ENCODE results near the gene WFDC5. TPM values are rescaled to one million over a fixed set of nuclear protein-coding genes. Genes with fewer than 3 reads are reported as not detected.

WFDC5 gene
- total RNA-seq, 1 experiment from 2014 or later: not detected

DNA sequence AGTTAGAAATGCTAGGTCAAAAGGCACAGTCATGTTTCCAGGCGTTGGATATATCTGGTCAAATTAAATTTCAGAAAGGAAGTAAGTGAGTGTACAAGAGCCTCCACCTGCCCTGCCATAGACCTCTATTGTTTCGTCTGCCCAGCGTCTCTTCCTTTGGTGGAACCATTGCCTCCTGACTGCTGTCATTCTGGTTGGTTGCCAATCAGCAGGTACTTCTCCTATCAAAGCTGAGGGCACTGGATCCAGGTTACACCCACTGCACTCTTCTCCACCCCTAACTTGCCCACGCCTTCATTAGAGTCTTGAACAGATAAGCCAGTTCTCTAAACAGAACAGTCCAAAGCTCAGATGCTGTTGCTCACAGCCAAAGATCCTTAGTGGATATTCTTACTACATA lies 2.6 kb upstream of the WFDC5 start (continued):
- no peak for TF ChIP-seq ERG (CRISPR knock-in tag; IDR thresholded peaks at IDR 0.05)

GRCh38 chr20:45115829-45116228 lies 855 bp upstream of the WFDC5 start:
- Mint-ChIP-seq H3K36me3 (no peaks in the 10 kb centered on the region), H3K4me1 (peaks cover 8% of the 10 kb centered on the region; the same call in 1 of the 2 replicates), H3K9me3 (no peaks in the 10 kb centered on the region), H3K27ac (no peak overlapping the region), H3K4me3 (no peak overlapping the region), H3K27me3 (ENCODE audit: low read depth) (peaks cover 9% of the 10 kb centered on the region; the same call in 1 of the 2 replicates)
- TF ChIP-seq RELA (CRISPR knock-in tag; IDR thresholded peaks at IDR 0.05; ENCODE audit: borderline replicate concordance): no peak
- TF ChIP-seq, protein P1, sequence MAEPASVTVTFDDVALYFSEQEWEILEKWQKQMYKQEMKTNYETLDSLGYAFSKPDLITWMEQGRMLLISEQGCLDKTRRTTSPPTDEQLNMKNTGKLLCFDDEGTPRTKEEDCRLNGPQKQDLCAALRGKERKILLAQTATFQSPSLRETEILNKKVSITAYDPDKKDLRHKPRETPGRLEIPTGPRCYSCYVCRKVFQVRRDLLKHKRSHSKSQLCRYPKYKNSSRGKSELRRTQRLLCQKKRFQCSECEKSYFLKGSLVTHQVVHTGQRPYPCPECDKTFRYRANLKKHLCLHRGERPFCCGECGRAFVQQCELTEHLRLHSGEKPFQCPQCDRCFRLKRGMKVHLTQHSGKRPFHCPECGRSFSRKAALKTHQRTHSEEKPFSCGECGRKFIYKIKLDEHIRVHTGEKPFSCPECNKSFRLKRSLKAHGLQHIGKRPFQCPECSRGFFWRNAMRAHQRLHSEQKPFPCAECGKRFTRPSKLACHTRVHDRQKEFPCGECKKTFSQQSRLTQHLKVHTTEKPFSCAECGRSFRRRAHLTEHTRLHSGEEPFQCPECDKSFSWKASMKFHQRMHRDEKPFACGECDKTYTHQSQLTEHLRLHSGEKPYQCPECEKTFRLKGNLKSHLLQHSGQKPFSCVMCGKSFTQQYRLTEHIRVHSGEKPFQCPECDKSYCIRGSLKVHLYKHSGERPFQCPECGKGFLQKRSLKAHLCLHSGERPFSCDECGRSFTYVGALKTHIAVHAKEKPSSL (CRISPR knock-in tag; conservative IDR thresholded peaks at IDR 0.05): no peak
- no peak for TF ChIP-seq SMAD4 (CRISPR knock-in tag; IDR thresholded peaks at IDR 0.05)
- no peak for TF ChIP-seq FOXJ3 (CRISPR knock-in tag; IDR thresholded peaks at IDR 0.05; ENCODE audit: borderline replicate concordance)
- no peak for TF ChIP-seq SP1 (CRISPR knock-in tag; conservative IDR thresholded peaks at IDR 0.05)
- DNase-seq (ENCODE audit: low spot score) (no peak), ATAC-seq (no peak)
- ChIA-PET POLR2A (no interaction called here), CTCF (interaction anchor here (0.6 to 7.9 kb wide), 7 partner anchors 18 to 231 kb away, joined by 3 to 165 read pairs (median 7); partner anchors contain the start of gene KCNS1)

DNA sequence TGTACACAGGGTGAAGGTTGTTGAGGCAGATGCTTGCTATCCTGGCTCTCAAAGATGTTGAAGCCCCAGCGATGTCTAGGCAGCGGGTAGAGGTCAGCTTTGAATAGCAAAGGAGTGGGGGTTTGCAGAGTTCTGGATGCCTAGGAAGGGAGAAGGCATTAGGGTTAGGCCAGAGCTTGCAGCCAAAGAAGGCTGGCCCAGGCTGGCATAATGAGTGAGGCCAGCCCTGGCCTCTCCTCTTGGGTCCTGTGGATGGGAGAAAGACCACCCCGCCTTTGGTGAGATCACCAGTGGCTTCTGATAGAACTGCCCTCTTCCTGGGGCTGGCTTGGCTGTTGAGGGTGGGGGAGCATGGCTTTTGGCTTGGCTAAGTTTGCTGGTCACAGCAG lies 406 bp upstream of the WFDC5 start:
- CTCF ChIA-PET: interaction anchor here (0.6 to 7.9 kb wide), 10 partner anchors 18 to 230 kb away, joined by 3 to 165 read pairs (median 6); partner anchors contain the start of gene KCNS1
- POLR2A ChIA-PET: no interaction called here
- TF ChIP-seq SP1 (CRISPR knock-in tag; conservative IDR thresholded peaks at IDR 0.05): no peak
- TF ChIP-seq STAT6 (CRISPR knock-in tag; conservative IDR thresholded peaks at IDR 0.05; ENCODE audit: low read depth): no peak
- TF ChIP-seq ZBTB21 (CRISPR knock-in tag; IDR thresholded peaks at IDR 0.05; ENCODE audit: borderline replicate concordance): no peak
- TF ChIP-seq ZNF423 (CRISPR knock-in tag; IDR thresholded peaks at IDR 0.05): no peak
- TF ChIP-seq, protein P2, sequence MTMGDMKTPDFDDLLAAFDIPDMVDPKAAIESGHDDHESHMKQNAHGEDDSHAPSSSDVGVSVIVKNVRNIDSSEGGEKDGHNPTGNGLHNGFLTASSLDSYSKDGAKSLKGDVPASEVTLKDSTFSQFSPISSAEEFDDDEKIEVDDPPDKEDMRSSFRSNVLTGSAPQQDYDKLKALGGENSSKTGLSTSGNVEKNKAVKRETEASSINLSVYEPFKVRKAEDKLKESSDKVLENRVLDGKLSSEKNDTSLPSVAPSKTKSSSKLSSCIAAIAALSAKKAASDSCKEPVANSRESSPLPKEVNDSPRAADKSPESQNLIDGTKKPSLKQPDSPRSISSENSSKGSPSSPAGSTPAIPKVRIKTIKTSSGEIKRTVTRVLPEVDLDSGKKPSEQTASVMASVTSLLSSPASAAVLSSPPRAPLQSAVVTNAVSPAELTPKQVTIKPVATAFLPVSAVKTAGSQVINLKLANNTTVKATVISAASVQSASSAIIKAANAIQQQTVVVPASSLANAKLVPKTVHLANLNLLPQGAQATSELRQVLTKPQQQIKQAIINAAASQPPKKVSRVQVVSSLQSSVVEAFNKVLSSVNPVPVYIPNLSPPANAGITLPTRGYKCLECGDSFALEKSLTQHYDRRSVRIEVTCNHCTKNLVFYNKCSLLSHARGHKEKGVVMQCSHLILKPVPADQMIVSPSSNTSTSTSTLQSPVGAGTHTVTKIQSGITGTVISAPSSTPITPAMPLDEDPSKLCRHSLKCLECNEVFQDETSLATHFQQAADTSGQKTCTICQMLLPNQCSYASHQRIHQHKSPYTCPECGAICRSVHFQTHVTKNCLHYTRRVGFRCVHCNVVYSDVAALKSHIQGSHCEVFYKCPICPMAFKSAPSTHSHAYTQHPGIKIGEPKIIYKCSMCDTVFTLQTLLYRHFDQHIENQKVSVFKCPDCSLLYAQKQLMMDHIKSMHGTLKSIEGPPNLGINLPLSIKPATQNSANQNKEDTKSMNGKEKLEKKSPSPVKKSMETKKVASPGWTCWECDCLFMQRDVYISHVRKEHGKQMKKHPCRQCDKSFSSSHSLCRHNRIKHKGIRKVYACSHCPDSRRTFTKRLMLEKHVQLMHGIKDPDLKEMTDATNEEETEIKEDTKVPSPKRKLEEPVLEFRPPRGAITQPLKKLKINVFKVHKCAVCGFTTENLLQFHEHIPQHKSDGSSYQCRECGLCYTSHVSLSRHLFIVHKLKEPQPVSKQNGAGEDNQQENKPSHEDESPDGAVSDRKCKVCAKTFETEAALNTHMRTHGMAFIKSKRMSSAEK (CRISPR knock-in tag; IDR thresholded peaks at IDR 0.05; ENCODE audit: borderline replicate concordance): no peak
- TF ChIP-seq ARID4B (CRISPR knock-in tag; IDR thresholded peaks at IDR 0.05; ENCODE audit: borderline replicate concordance): no peak
- TF ChIP-seq RELA (CRISPR knock-in tag; IDR thresholded peaks at IDR 0.05; ENCODE audit: borderline replicate concordance): no peak
- TF ChIP-seq NR2C2 (CRISPR knock-in tag; IDR thresholded peaks at IDR 0.05): no peak
- TF ChIP-seq FOXP4 (CRISPR knock-in tag; IDR thresholded peaks at IDR 0.05): no peak
- no peak for TF ChIP-seq NFE2L1 (CRISPR knock-in tag; IDR thresholded peaks at IDR 0.05)
- TF ChIP-seq FOXP1 (CRISPR knock-in tag; IDR thresholded peaks at IDR 0.05; ENCODE audit: borderline replicate concordance): no peak

More for the DNA sequence above, 406 bp upstream of the WFDC5 start:
- H3K4me1 Mint-ChIP-seq: peaks cover 8% of the 10 kb centered on the region; the same call in 1 of the 2 replicates
- no peaks in the 10 kb centered on the region for H3K36me3 Mint-ChIP-seq
- peaks cover 6% of the 10 kb centered on the region; the same call in 1 of the 2 replicates for H3K27me3 Mint-ChIP-seq (ENCODE audit: low read depth)
- H3K9me3 Mint-ChIP-seq: no peaks in the 10 kb centered on the region
- no peak overlapping the region for H3K27ac Mint-ChIP-seq
- ATAC-seq: no peak
- no peak overlapping the region for H3K4me3 Mint-ChIP-seq
- no peak for DNase-seq (ENCODE audit: low spot score)
